SK-N-MC (cell line): Measurements from ENCODE around the gene SP140.

ENCODE experiments used
- EZH2 ChIP-seq: fragments of 200-600 bp; sonication (generic); IDR thresholded peaks from one replicate; pipeline ENCODE4 v1.6.1; 2017; ENCODE audit warnings: antibody characterized with exemption
- POLR2AphosphoS5 ChIP-seq: IDR thresholded peaks from 2 replicates; pipeline ENCODE4 v1.6.1; 2012; ENCODE audit warnings: mild to moderate bottlenecking, low read depth, low read length, borderline replicate concordance

DNA sequence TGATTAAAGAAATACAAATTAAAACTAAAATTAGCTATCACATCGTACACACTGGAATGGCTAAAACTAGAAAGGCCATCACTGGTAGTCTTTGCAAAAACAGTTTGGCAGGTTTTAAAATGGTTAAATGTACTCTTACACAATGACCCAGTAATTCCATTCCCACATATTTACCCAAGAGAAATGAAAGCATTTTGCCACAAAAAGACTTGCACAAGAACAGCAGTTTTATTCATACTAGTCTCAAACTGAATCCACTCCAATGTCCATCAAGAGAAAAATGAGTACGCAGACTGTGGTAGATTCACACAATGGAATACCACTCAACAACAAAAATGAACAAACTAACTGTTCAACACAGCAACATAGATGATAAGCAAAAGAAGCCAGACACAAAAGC is 130.5 kb downstream of the SP140 start:
- TF ChIP-seq EZH2 = no peak
- no peak for TF ChIP-seq POLR2AphosphoS5
